ENCODE results near the gene ODAD2. TPM values are rescaled to one million over a fixed set of nuclear protein-coding genes. Genes with fewer than 3 reads are reported as not detected.

Gene ODAD2
- total and polyA plus RNA-seq, 2 of the 8 experiments (the other 6 are each of a cell fraction or from before 2014, with no cell fraction given), result 0.95 to 4.3 TPM

- TF ChIP-seq RBBP5 (IDR thresholded peaks at IDR 0.05; ENCODE audit: borderline replicate concordance, low read depth, low read length) (no peak), SRF (IDR thresholded peaks at IDR 0.05; ENCODE audit: low read depth, low read length) (no peak), CBX5 (IDR thresholded peaks at IDR 0.05; ENCODE audit: low read depth, low read length) (no peak), RFX5 (IDR thresholded peaks at IDR 0.05; ENCODE audit: borderline replicate concordance, low read depth, low read length) (no peak), KDM5A (IDR thresholded peaks at IDR 0.05; ENCODE audit: low read length) (no peak)
These were observed 178.9 kb downstream of the ODAD2 start (continued) for GRCh38 chr10:27819781-27820531.

Measured in H1 (cell line).